ENCODE measurements around the gene TBC1D17. TPM values are rescaled to one million over a fixed set of nuclear protein-coding genes. Genes with fewer than 3 reads are reported as not detected.

The TBC1D17 gene
- polyA plus RNA-seq, 1 donor (not counting 4 experiments of a cell fraction or from before 2014, with no cell fraction given): 9.4 TPM

GRCh38 chr19:49931293-49932040, 54.0 kb downstream of the TBC1D17 start:
- DNase-seq (ENCODE audit: low read depth, low spot score): no peak
- peaks cover 5 to 14% of the 10 kb centered on the region in 2 experiments for H3K36me3 ChIP-seq (ENCODE audit: control insufficient read depth in 2 of 2, extremely low read depth in 1 of 2, insufficient read depth in 2 of 2, low read length in 2 of 2)
- FAIRE-seq: no peak
- peak overlapping the region; percentile 13 for H3K27ac ChIP-seq (ENCODE audit: control insufficient read depth, insufficient read depth, low read length)
- no peak overlapping the region for H3K4me3 ChIP-seq (ENCODE audit: control insufficient read depth in 2 of 3, extremely low read depth in 1 of 3, insufficient read depth in 2 of 3, low read depth in 1 of 3, low read length in 3 of 3)
- peaks cover 27% of the 10 kb centered on the region for H3K79me2 ChIP-seq (ENCODE audit: control insufficient read depth, insufficient read depth, low read length)
- peaks cover 22% of the 10 kb centered on the region for H3K4me1 ChIP-seq (ENCODE audit: control insufficient read depth, extremely low read depth, insufficient read depth, low read length)
- peaks cover 2% of the 10 kb centered on the region for H3K9me1 ChIP-seq (ENCODE audit: control insufficient read depth, extremely low read depth, insufficient read depth, low read length)
- H4K20me1 ChIP-seq (ENCODE audit: control insufficient read depth, extremely low read depth, insufficient read depth, low read length): no peaks in the 10 kb centered on the region
- no peak overlapping the region for H3K4me2 ChIP-seq (ENCODE audit: control insufficient read depth, extremely low read depth, insufficient read depth, low read depth, low read length)
- TF ChIP-seq CTCF (optimal IDR thresholded peaks at IDR 0.05 in 1 of 3, IDR thresholded peaks at IDR 0.05 in 1 of 3, conservative IDR thresholded peaks at IDR 0.05 in 1 of 3; ENCODE audit: extremely low read depth in 1 of 3, insufficient read depth in 2 of 3, low read length in 3 of 3): no peak
- TF ChIP-seq EZH2 (IDR thresholded peaks at IDR 0.05; ENCODE audit: low read length): no peak
- dilution Hi-C loops (cut with MboI; ENCODE audit: extremely low pct_ligation_motif_present, low sequenced_read_pairs): no loop called here
- no peak overlapping the region for H2AFZ ChIP-seq (ENCODE audit: control insufficient read depth, low read length)
- no peak overlapping the region for H3K9ac ChIP-seq (ENCODE audit: control insufficient read depth, extremely low read depth, insufficient read depth, low read length)
- no peaks in the 10 kb centered on the region for H3K9me3 ChIP-seq (ENCODE audit: control insufficient read depth, low read depth, low read length)
- H3K27me3 ChIP-seq (ENCODE audit: control insufficient read depth, extremely low read depth, insufficient read depth, low read length): no peaks in the 10 kb centered on the region

- dilution Hi-C loops (cut with MboI; ENCODE audit: extremely low pct_ligation_motif_present, low sequenced_read_pairs): no loop called here
- Histone ChIP-seq H3K4me1 (ENCODE audit: control insufficient read depth, extremely low read depth, insufficient read depth, low read length) (peaks cover 21% of the 10 kb centered on the region), H3K27ac (ENCODE audit: control insufficient read depth, insufficient read depth, low read length) (peak overlapping the region; percentile 13), H3K27me3 (ENCODE audit: control insufficient read depth, extremely low read depth, insufficient read depth, low read length) (no peaks in the 10 kb centered on the region), H3K36me3 (ENCODE audit: control insufficient read depth in 2 of 2, extremely low read depth in 1 of 2, insufficient read depth in 2 of 2, low read length in 2 of 2) (peaks cover 5 to 9% of the 10 kb centered on the region in 2 experiments), H3K9me3 (ENCODE audit: control insufficient read depth, low read depth, low read length) (no peaks in the 10 kb centered on the region), H3K9ac (ENCODE audit: control insufficient read depth, extremely low read depth, insufficient read depth, low read length) (no peak overlapping the region), H2AFZ (ENCODE audit: control insufficient read depth, low read length) (no peak overlapping the region), H4K20me1 (ENCODE audit: control insufficient read depth, extremely low read depth, insufficient read depth, low read length) (no peaks in the 10 kb centered on the region), H3K9me1 (ENCODE audit: control insufficient read depth, extremely low read depth, insufficient read depth, low read length) (peaks cover under 1% of the 10 kb centered on the region), H3K79me2 (ENCODE audit: control insufficient read depth, insufficient read depth, low read length) (peaks cover 21% of the 10 kb centered on the region), H3K4me2 (ENCODE audit: control insufficient read depth, extremely low read depth, insufficient read depth, low read depth, low read length) (no peak overlapping the region), H3K4me3 (ENCODE audit: control insufficient read depth in 2 of 3, extremely low read depth in 1 of 3, insufficient read depth in 2 of 3, low read depth in 1 of 3, low read length in 3 of 3) (no peak overlapping the region)
- DNase-seq (ENCODE audit: low read depth, low spot score): peak; percentile 79
- no peak for FAIRE-seq
- no peak for TF ChIP-seq EZH2 (IDR thresholded peaks at IDR 0.05; ENCODE audit: low read length)
Measured at GRCh38 chr19:49932041-49932451, 54.5 kb downstream of the TBC1D17 start.
